Measurements from ENCODE around the gene SLC39A1. TPM values are rescaled to one million over a fixed set of nuclear protein-coding genes. Genes with fewer than 3 reads are reported as not detected.

The SLC39A1 gene
- 133 to 166 TPM (median 157 TPM) in 5 replicates for total RNA-seq (2022; extraction: Qiagen RNA extraction; ENCODE audit: low read depth)

GRCh38 chr1:153963030-153963849 lies at the start of gene SLC39A1:
Gene SLC39A1, minus strand, starts transcription at chr1:153963537. Its CDS starts 822 bp downstream, at chr1:153962715.

DNA sequence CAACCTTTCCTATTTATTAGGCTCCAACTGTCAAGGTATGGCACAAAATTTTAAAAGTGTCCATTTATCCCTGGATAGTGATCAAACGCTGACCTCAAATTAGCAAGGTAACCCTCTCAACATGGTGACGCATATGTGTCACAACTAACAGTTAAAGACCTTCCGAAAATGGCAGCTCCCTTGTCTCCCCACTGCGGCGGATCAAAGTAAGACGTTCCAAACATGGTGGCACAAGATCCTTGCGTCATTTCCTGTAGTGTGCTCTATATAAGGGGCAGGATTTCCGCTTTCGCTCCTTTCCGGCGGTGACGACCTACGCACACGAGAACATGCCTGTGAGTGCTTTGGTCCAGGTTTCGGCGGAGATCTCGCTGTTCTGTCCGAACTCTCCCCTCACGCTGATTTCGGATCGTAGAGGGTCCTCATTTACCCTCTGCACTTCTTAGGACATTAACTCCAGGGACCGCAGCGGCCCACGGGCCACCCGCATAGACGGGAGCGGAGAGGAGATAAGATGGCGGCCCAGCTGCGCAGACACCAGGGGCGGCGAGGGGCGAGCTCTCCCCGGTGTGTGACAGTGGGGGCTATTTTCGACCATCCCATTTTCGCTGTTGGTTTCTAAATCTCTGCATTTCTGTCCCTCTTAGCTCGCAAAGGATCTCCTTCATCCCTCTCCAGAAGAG lies 27.3 kb upstream of the SLC39A1 start, which contains the start of gene RPS27:
Gene RPS27 (plus strand): TSS at position 295 of the 683 bp plus-strand sequence. CDS start 35 bp downstream, at position 330.

GRCh38 chr1:153985941-153986761 lies 22.8 kb upstream of the SLC39A1 start, which contains the start of gene RAB13:
Gene RAB13, minus strand, starts transcription at chr1:153986339. Its CDS starts 103 bp downstream, at chr1:153986236.

DNA sequence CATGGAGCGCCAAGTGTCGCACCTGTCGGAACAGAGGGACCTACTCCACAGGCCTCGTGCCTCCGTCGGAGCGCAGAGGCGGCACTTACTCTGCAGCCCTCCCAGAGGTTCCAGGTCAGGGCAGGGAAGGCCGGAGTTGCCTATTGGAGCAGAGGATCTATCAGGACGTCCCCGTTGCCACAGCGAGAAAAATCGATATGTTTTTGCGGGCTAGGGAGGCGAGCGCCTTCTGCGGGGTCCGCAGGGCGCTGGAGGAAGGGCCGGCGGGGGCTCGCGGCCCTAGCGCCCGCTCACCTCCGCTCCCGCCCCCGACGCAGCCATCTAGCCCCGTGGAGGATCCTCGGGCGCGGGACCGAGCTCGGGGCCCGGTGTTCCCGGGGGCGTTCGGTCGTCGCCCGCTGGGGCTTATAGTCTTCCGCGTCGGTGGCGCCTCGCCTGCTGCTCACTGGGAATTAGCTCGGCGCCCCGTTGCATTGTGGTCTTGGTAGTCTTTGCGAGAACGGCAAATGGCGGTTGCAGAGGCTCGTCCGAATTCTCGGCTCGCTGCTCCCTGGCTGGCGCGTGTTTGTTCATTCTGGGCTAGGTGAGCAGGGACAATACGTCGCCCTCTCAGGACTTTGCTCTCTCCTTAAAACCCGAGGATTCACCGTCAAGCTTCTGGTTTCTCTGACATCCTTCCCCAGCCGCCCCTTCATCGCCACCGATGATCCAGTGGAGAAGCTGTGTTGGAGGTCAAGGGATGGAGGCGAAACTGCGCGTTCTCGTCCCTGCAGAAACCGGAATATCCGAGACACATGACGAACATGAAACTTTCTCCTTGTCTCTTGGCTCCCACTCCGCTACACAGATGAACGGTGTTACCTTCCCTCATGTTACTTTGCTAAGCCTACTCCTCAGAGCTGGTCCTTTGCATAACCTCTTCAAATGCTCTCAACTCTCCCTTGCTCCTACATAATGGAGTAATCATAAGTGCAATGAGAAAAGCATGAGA lies 14.2 kb upstream of the SLC39A1 start, which contains the start of gene JTB:
Gene JTB (minus strand): TSS at position 425 of the 991 bp plus-strand sequence. CDS start 422 bp downstream, at position 3.

GRCh38 chr1:153967107-153967999 lies 4.0 kb upstream of the SLC39A1 start, which contains the start of gene CREB3L4:
Gene CREB3L4, plus strand, starts transcription at chr1:153967902. Its CDS starts 624 bp downstream, at chr1:153968526.

GRCh38 chr1:153958111-153958960 lies 5.0 kb downstream of the SLC39A1 start, which contains the start of gene CRTC2:
Gene CRTC2, minus strand, starts transcription at chr1:153958612. Its CDS starts 115 bp downstream, at chr1:153958497.

DNA sequence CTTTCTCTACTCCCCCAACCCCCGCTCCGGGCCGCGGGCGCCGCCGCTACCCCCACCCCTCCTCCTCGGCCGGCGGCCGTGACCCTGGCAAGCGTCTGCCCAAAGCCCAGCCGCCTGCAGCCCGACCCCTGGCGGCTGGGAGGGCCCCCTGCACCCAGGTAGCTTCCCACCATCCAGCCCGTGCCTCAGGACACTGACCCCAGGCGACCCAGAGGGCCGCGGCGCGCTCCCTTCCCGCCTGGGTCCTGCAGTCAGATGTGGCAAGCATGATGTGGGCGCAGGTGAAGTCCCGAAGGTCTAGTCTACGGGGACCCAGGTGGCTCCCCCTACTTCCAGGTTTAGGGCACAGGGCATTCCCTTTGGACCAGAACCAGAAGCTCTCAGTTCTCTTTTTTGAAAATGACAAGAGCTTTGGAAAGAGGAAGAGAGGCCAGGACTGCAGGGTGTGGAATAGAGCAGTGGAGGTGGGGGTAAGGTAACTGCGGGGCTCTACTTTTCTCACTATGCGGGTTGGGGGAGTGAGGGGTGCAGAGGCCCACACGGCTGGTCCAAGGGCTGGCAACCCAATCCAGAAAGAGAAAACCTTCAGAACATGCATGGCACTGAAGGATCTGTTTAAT lies 16.6 kb downstream of the SLC39A1 start, which contains the start of gene DENND4B:
Gene DENND4B (minus strand): TSS at position 97 of the 620 bp plus-strand sequence. CDS start 2,344 bp downstream, outside the sequence.

DNA sequence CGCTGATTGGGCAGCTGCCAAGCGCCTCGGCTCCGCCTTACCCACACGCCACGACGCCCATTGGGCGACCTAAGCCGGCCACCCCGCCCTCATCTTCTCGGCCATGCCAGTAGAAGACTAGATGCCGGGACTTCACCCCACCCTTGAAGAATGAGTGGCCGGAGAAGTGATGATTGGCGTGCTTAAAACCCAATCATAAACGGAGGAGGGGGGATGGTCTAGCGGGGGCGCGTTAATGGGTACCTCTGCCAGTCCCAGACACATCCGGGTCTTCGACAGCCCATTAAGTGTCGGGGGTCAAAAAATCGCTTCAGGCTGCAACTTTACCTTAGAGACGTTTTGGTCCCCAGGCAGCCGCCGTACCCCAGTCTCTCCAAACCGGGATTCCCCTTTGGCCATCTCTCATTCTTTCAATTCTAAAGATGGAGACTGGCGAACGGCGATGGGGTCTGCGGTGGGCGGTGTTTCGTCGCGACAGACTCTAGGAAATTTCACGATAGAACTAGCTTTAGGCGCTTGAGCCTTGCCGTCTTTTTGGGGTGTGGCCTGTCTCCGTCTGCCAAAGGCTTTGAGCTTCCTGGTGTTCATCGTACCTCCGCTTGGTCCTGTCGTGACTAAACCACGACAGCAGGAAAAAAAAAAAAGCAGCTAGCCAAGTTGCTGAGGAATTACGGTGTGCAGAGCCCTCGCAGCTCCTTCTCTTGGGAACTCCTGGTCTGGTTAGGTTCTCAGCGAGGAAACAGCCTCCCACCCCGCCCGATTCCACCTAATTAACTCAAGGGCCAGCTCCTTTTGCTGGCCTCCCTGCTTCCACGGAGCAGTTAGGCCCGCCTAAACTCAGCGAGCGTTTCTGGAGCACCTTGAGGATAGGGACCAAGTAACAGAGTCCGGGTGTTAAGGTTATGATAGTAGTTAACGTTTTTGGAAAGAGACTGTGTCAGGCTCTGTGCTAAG lies 40.1 kb downstream of the SLC39A1 start, which contains the start of gene GATAD2B:
Gene GATAD2B (minus strand): TSS at position 1 of the 954 bp plus-strand sequence. CDS start 94,625 bp downstream, outside the sequence.

Other genes with a start within 250 kb of the SLC39A1 start
- gene INTS3, start 235.5 kb downstream of the SLC39A1 start, total RNA-seq (2022; extraction: Qiagen RNA extraction; ENCODE audit: low read depth) = 14.3 to 22.7 TPM (median 21.4 TPM) in 5 replicates
- gene SLC27A3, start 188.1 kb downstream of the SLC39A1 start, total RNA-seq (2022; extraction: Qiagen RNA extraction; ENCODE audit: low read depth) = 0.95 to 2.6 TPM (median 1.3 TPM) in 5 replicates
- 7.0 to 11.9 TPM (median 8.5 TPM) in 5 replicates for gene GATAD2B, start 40.6 kb downstream of the SLC39A1 start, total RNA-seq (2022; extraction: Qiagen RNA extraction; ENCODE audit: low read depth)
- gene DENND4B, start 16.8 kb downstream of the SLC39A1 start, total RNA-seq (2022; extraction: Qiagen RNA extraction; ENCODE audit: low read depth) = 19.2 to 41.6 TPM (median 37.9 TPM) in 5 replicates
- gene CRTC2, start 4.9 kb downstream of the SLC39A1 start, total RNA-seq (2022; extraction: Qiagen RNA extraction; ENCODE audit: low read depth) = 29.1 to 43.8 TPM (median 41.5 TPM) in 5 replicates
- 7.5 to 11.4 TPM (median 9.7 TPM) in 5 replicates for gene CREB3L4, start 4.4 kb upstream of the SLC39A1 start, total RNA-seq (2022; extraction: Qiagen RNA extraction; ENCODE audit: low read depth)
- 104 to 153 TPM (median 147 TPM) in 5 replicates for gene JTB, start 14.1 kb upstream of the SLC39A1 start, total RNA-seq (2022; extraction: Qiagen RNA extraction; ENCODE audit: low read depth)
- 134 to 166 TPM (median 136 TPM) in 5 replicates for gene RAB13, start 22.8 kb upstream of the SLC39A1 start, total RNA-seq (2022; extraction: Qiagen RNA extraction; ENCODE audit: low read depth)
- 4,025 to 7,363 TPM (median 4,151 TPM) in 5 replicates for gene RPS27, start 27.2 kb upstream of the SLC39A1 start, total RNA-seq (2022; extraction: Qiagen RNA extraction; ENCODE audit: low read depth)
- gene NUP210L, start 191.5 kb upstream of the SLC39A1 start, total RNA-seq (2022; extraction: Qiagen RNA extraction; ENCODE audit: low read depth) = not detected in 5 replicates
- gene TPM3, start 228.6 kb upstream of the SLC39A1 start, total RNA-seq (2022; extraction: Qiagen RNA extraction; ENCODE audit: low read depth) = 476 to 696 TPM (median 485 TPM) in 5 replicates
- gene CFAP141, start 242.8 kb upstream of the SLC39A1 start, total RNA-seq (2022; extraction: Qiagen RNA extraction; ENCODE audit: low read depth) = not detected in 5 replicates

Measured in A549 treated with ZK216348 at 1 μM for 4 hours (cell line).